ENCODE data around the gene ZNF14. TPM values are rescaled to one million over a fixed set of nuclear protein-coding genes. Genes with fewer than 3 reads are reported as not detected.
"Not testable (repeated sequence)": the region's sequence is repeated elsewhere in the genome, so short reads cannot be mapped to it uniquely, and the experiment has no call there.

Gene ZNF14
- polyA plus RNA-seq, 2 of the 4 experiments (the other 2 are of a cell fraction), result 1.6 to 2.8 TPM

DNA sequence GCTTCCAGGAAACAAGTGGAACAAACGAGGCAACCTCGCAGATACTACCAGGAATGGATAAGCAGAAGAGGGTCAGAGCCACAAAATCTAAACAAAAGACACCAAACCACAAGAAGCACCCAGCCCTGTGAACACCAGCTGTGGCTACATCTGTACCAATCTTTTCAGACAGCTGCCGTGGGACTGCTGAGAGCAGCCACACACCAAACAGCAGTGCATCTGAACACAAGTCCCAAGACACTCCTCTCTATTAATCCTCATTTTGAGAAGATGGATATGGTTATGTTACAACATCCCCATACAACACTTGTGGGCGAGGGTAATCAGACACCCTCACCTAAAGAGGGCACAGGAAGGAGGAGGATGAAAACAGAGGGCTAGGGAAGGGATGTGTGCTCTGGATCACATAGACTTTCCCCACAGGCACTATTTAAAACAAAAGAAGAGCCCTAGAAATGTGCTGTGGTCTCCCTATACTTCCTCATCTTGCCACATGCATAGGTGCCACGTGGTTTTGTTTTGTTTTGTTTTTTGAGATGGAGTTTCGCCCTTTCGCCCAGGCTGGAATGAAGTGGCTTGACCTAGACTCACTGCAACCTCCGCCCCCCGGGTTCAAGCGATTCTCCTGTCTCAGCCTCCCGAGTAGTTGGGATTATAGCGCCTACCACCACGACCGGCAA, 41.6 kb upstream of the ZNF14 start:
- CTCF ChIA-PET, result no interaction called here
- DNase-seq (ENCODE audit: low read depth in 1 of 2, low spot score in 1 of 2), result no peak
- POLR2A ChIA-PET, result no interaction called here

GRCh38 chr19:19771963-19772362, 39.1 kb upstream of the ZNF14 start:
- CTCF ChIA-PET; ATAC-seq; H3K27ac ChIP-seq; DNase-seq (ENCODE audit: low read depth in 1 of 2, low spot score in 1 of 2); FAIRE-seq; POLR2A ChIA-PET; H3K9me3 ChIP-seq; H3K4me3 ChIP-seq; H3K4me2 ChIP-seq; H3K4me1 ChIP-seq: not testable (repeated sequence)
- WGBS (ENCODE audit: missing lambda C conversion rate), result 53% methylated on average over 10 of the region's 10 CpGs

More for the DNA sequence above, 41.6 kb upstream of the ZNF14 start:
- Histone ChIP-seq H3K9me3 (peaks cover 23% of the 10 kb centered on the region), H3K27ac (no peak overlapping the region), H3K4me3 (no peak overlapping the region), H3K4me2 (no peak overlapping the region), H3K4me1 (0 out of 3 replicates have a peak, but pooled peaks cover 3% of the 10 kb centered on the region)
- TF ChIP-seq NFE2L2 (conservative IDR thresholded peaks at IDR 0.05; ENCODE audit: low read length), result no peak
- TF ChIP-seq HEYL (CRISPR knock-in tag; IDR thresholded peaks at IDR 0.05), result no peak
- TF ChIP-seq SMC3 (IDR thresholded peaks at IDR 0.05), result no peak
- no peak for TF ChIP-seq BHLHE40 (IDR thresholded peaks at IDR 0.05; ENCODE audit: low read depth, low read length)
- TF ChIP-seq NPAS2 (CRISPR knock-in tag; IDR thresholded peaks at IDR 0.05; ENCODE audit: borderline replicate concordance), result no peak
- no peak for TF ChIP-seq ESRRA (IDR thresholded peaks at IDR 0.05; ENCODE audit: borderline replicate concordance, low read length)
- TF ChIP-seq RAD21 (conservative IDR thresholded peaks at IDR 0.05 in 1 of 2, IDR thresholded peaks at IDR 0.05 in 1 of 2), result no peak
- TF ChIP-seq CHD4 (IDR thresholded peaks at IDR 0.05; ENCODE audit: borderline replicate concordance), result no peak
- TF ChIP-seq GATA3 (IDR thresholded peaks at IDR 0.05; ENCODE audit: borderline replicate concordance), result no peak
- no peak for TF ChIP-seq KDM1A (IDR thresholded peaks at IDR 0.05; ENCODE audit: low read depth)
- TF ChIP-seq, protein P1, sequence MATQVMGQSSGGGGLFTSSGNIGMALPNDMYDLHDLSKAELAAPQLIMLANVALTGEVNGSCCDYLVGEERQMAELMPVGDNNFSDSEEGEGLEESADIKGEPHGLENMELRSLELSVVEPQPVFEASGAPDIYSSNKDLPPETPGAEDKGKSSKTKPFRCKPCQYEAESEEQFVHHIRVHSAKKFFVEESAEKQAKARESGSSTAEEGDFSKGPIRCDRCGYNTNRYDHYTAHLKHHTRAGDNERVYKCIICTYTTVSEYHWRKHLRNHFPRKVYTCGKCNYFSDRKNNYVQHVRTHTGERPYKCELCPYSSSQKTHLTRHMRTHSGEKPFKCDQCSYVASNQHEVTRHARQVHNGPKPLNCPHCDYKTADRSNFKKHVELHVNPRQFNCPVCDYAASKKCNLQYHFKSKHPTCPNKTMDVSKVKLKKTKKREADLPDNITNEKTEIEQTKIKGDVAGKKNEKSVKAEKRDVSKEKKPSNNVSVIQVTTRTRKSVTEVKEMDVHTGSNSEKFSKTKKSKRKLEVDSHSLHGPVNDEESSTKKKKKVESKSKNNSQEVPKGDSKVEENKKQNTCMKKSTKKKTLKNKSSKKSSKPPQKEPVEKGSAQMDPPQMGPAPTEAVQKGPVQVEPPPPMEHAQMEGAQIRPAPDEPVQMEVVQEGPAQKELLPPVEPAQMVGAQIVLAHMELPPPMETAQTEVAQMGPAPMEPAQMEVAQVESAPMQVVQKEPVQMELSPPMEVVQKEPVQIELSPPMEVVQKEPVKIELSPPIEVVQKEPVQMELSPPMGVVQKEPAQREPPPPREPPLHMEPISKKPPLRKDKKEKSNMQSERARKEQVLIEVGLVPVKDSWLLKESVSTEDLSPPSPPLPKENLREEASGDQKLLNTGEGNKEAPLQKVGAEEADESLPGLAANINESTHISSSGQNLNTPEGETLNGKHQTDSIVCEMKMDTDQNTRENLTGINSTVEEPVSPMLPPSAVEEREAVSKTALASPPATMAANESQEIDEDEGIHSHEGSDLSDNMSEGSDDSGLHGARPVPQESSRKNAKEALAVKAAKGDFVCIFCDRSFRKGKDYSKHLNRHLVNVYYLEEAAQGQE (IDR thresholded peaks at IDR 0.05), result no peak
- no peak for TF ChIP-seq POLR2A (IDR thresholded peaks at IDR 0.05; ENCODE audit: low read length)
- TF ChIP-seq ATOH8 (CRISPR knock-in tag; IDR thresholded peaks at IDR 0.05; ENCODE audit: low read depth), result no peak
- TF ChIP-seq ZC3H11A (IDR thresholded peaks at IDR 0.05), result no peak
- no peak for TF ChIP-seq POLR2AphosphoS2 (conservative IDR thresholded peaks at IDR 0.05; ENCODE audit: low read length)
- TF ChIP-seq FOSB (CRISPR knock-in tag; IDR thresholded peaks at IDR 0.05), result no peak
- TF ChIP-seq FOSL2 (IDR thresholded peaks at IDR 0.05), result no peak
- no peak for TF ChIP-seq FOSL2 (CRISPR knock-in tag; IDR thresholded peaks at IDR 0.05)
- TF ChIP-seq RARB (CRISPR knock-in tag; IDR thresholded peaks at IDR 0.05), result no peak
- no peak for TF ChIP-seq CBX8 (IDR thresholded peaks at IDR 0.05)
- TF ChIP-seq MAZ (IDR thresholded peaks at IDR 0.05; ENCODE audit: borderline replicate concordance, low read depth, low read length), result no peak
- ATAC-seq (no peak), FAIRE-seq (no peak)
- WGBS (ENCODE audit: missing lambda C conversion rate), result 76% methylated on average over 14 of the region's 14 CpGs

DNA sequence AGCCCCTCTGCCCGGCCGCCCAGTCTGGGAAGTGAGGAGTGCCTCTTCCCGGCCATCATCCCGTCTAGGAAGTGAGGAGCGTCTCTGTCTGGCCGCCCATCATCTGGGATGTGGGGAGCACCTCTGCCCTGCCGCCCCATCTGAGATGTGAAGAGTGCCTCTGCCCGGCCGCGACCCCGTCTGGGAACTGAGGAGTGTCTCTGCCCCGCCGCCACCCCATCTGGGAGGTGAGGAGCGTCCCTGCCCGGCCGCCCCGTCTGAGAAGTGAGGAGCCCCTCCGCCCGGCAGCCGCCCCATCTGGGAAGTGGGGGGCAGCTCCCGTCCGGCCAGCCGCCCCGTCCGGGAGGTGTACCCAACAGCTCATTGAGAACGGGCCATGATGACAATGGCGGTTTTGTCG, 37.1 kb upstream of the ZNF14 start:
- 93% methylated on average over 3 of the region's 28 CpGs for WGBS (ENCODE audit: missing lambda C conversion rate)
- H3K4me1 ChIP-seq; H3K4me2 ChIP-seq; DNase-seq (ENCODE audit: low read depth in 1 of 2, low spot score in 1 of 2); H3K9me3 ChIP-seq; H3K4me3 ChIP-seq; POLR2A ChIA-PET; CTCF ChIA-PET; FAIRE-seq; ATAC-seq; H3K27ac ChIP-seq: not testable (repeated sequence)
